ENCODE data around the gene TTLL8.

Gene TTLL8

GRCh38 chr22:50012211-50013181, 45.6 kb downstream of the TTLL8 start, which contains the start of gene IL17REL:
IL17REL (minus strand) TSS chr22:50012765; CDS start chr22:50012646, 119 bp downstream.
- H4K20me1 ChIP-seq (ENCODE audit: insufficient read depth, low read length) = no peaks in the 10 kb centered on the region
- no peaks in the 10 kb centered on the region for H3K79me2 ChIP-seq (ENCODE audit: low read length)
- TF ChIP-seq CTCF (IDR thresholded peaks at IDR 0.05; ENCODE audit: low read length) (no peak), EZH2phosphoT487 (IDR thresholded peaks at IDR 0.05; ENCODE audit: low read length) (no peak; the same call in 1 of the 2 replicates), EZH2 (optimal IDR thresholded peaks at IDR 0.05; ENCODE audit: low read depth, low read length) (no peak)
- no peaks in the 10 kb centered on the region for H3K9me2 ChIP-seq (replicated peaks; ENCODE audit: insufficient read depth, low read length)
- no peak within 1 kb of the TSS for H3K4me3 ChIP-seq (ENCODE audit: low read length)
- DNase-seq = no peak
- no peaks in the 10 kb centered on the region for H3F3A ChIP-seq (ENCODE audit: insufficient read depth, low read length)
- H3K9ac ChIP-seq (ENCODE audit: low read length) = no peak within 1 kb of the TSS
- H3K27me3 ChIP-seq (replicated peaks; ENCODE audit: insufficient read depth, low read length) = peaks cover 90% of the 10 kb centered on the region
- no peaks in the 10 kb centered on the region for H3K4me1 ChIP-seq (ENCODE audit: low read length)
- no peak within 1 kb of the TSS for H3K4me2 ChIP-seq (ENCODE audit: low read depth, low read length)
- H3K9me3 ChIP-seq (replicated peaks; ENCODE audit: insufficient read depth, low read length) = no peaks in the 10 kb centered on the region
- H2AFZ ChIP-seq (ENCODE audit: low read length) = no peak within 1 kb of the TSS
- no peaks in the 10 kb centered on the region for H3K36me3 ChIP-seq (replicated peaks; ENCODE audit: insufficient read depth, low read length)
- H3K27ac ChIP-seq (ENCODE audit: low read length) = no peak within 1 kb of the TSS

- peaks cover 88% of the 10 kb centered on the region for H3K27me3 ChIP-seq (replicated peaks; ENCODE audit: insufficient read depth, low read length)
- TF ChIP-seq EZH2 (optimal IDR thresholded peaks at IDR 0.05; ENCODE audit: low read depth, low read length) (peak; percentile 15), EZH2phosphoT487 (IDR thresholded peaks at IDR 0.05; ENCODE audit: low read length) (no peak; the same call in 1 of the 2 replicates)
- H3K4me1 ChIP-seq (ENCODE audit: low read length) = no peaks in the 10 kb centered on the region
- H3K4me2 ChIP-seq (ENCODE audit: low read depth, low read length) = no peak overlapping the region
- no peaks in the 10 kb centered on the region for H3K9me3 ChIP-seq (replicated peaks; ENCODE audit: insufficient read depth, low read length)
- no peak overlapping the region for H3K4me3 ChIP-seq (ENCODE audit: low read length)
- H3K27ac ChIP-seq (ENCODE audit: low read length) = no peak overlapping the region
- no peaks in the 10 kb centered on the region for H3K36me3 ChIP-seq (replicated peaks; ENCODE audit: insufficient read depth, low read length)
- no peaks in the 10 kb centered on the region for H4K20me1 ChIP-seq (ENCODE audit: insufficient read depth, low read length)
- no peaks in the 10 kb centered on the region for H3K9me2 ChIP-seq (replicated peaks; ENCODE audit: insufficient read depth, low read length)
- H3K79me2 ChIP-seq (ENCODE audit: low read length) = no peaks in the 10 kb centered on the region
- no peaks in the 10 kb centered on the region for H3F3A ChIP-seq (ENCODE audit: insufficient read depth, low read length)
- H3K9ac ChIP-seq (ENCODE audit: low read length) = no peak overlapping the region
- no peak overlapping the region for H2AFZ ChIP-seq (ENCODE audit: low read length)
- DNase-seq = no peak
These were observed 46.5 kb downstream of the TTLL8 start for GRCh38 chr22:50011447-50012210.

- Histone ChIP-seq H3K4me3 (ENCODE audit: low read length) (no peak overlapping the region), H3K27me3 (replicated peaks; ENCODE audit: insufficient read depth, low read length) (peaks cover 86% of the 10 kb centered on the region), H3K4me1 (ENCODE audit: low read length) (no peaks in the 10 kb centered on the region), H3K9me2 (replicated peaks; ENCODE audit: insufficient read depth, low read length) (no peaks in the 10 kb centered on the region), H3F3A (ENCODE audit: insufficient read depth, low read length) (no peaks in the 10 kb centered on the region), H3K36me3 (replicated peaks; ENCODE audit: insufficient read depth, low read length) (no peaks in the 10 kb centered on the region), H3K9ac (ENCODE audit: low read length) (no peak overlapping the region), H3K9me3 (replicated peaks; ENCODE audit: insufficient read depth, low read length) (no peaks in the 10 kb centered on the region), H3K79me2 (ENCODE audit: low read length) (no peaks in the 10 kb centered on the region), H4K20me1 (ENCODE audit: insufficient read depth, low read length) (no peaks in the 10 kb centered on the region), H3K27ac (ENCODE audit: low read length) (no peak overlapping the region), H2AFZ (ENCODE audit: low read length) (no peak overlapping the region), H3K4me2 (ENCODE audit: low read depth, low read length) (no peak overlapping the region)
- peak; percentile 82 for TF ChIP-seq EZH2 (optimal IDR thresholded peaks at IDR 0.05; ENCODE audit: low read depth, low read length)
- TF ChIP-seq EZH2phosphoT487 (IDR thresholded peaks at IDR 0.05; ENCODE audit: low read length) = no peak
- no peak for TF ChIP-seq CTCF (IDR thresholded peaks at IDR 0.05; ENCODE audit: low read length)
- DNase-seq = no peak
These were observed 47.2 kb downstream of the TTLL8 start for GRCh38 chr22:50010676-50011446.
